C4-2B (cell line): ENCODE results near the gene CATSPERB.

ENCODE experiments used
- ZFX ChIP-seq: fragments of 450-650 bp; IDR thresholded peaks from 2 replicates; pipeline ENCODE4 v1.6.1; 2017
- TF ChIP-seq, protein P1 (sequence below): fragments of 450-650 bp; conservative IDR thresholded peaks from 2 replicates; pipeline ENCODE4 v1.5.1; 2017; ENCODE audit warnings: mild to moderate bottlenecking

- TF ChIP-seq, protein P1, sequence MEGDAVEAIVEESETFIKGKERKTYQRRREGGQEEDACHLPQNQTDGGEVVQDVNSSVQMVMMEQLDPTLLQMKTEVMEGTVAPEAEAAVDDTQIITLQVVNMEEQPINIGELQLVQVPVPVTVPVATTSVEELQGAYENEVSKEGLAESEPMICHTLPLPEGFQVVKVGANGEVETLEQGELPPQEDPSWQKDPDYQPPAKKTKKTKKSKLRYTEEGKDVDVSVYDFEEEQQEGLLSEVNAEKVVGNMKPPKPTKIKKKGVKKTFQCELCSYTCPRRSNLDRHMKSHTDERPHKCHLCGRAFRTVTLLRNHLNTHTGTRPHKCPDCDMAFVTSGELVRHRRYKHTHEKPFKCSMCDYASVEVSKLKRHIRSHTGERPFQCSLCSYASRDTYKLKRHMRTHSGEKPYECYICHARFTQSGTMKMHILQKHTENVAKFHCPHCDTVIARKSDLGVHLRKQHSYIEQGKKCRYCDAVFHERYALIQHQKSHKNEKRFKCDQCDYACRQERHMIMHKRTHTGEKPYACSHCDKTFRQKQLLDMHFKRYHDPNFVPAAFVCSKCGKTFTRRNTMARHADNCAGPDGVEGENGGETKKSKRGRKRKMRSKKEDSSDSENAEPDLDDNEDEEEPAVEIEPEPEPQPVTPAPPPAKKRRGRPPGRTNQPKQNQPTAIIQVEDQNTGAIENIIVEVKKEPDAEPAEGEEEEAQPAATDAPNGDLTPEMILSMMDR: no peak
- no peak for TF ChIP-seq ZFX
Measured at GRCh38 chr14:91681893-91682563, 49.9 kb downstream of the CATSPERB start.
